GM18951 (cell line): ENCODE measurements around the gene TCF4.

Source experiments
- POLR2A ChIP-seq: IDR thresholded peaks from 4 replicates; pipeline ENCODE4 v1.6.1; 2011; ENCODE audit warnings: mild to moderate bottlenecking; ENCODE audit not compliant: insufficient read length, insufficient read depth; ENCODE audit errors: extremely low read depth
- in situ Hi-C: fragments of 300-500 bp; cut with MboI; formaldehyde crosslinking; loops from one replicate; pipeline ENCODE4 v1.12.0; 2022; ENCODE audit warnings: low sequenced_read_pairs, mixed read lengths, inconsistent platforms; ENCODE audit not compliant: unreplicated experiment

TCF4 gene

DNA sequence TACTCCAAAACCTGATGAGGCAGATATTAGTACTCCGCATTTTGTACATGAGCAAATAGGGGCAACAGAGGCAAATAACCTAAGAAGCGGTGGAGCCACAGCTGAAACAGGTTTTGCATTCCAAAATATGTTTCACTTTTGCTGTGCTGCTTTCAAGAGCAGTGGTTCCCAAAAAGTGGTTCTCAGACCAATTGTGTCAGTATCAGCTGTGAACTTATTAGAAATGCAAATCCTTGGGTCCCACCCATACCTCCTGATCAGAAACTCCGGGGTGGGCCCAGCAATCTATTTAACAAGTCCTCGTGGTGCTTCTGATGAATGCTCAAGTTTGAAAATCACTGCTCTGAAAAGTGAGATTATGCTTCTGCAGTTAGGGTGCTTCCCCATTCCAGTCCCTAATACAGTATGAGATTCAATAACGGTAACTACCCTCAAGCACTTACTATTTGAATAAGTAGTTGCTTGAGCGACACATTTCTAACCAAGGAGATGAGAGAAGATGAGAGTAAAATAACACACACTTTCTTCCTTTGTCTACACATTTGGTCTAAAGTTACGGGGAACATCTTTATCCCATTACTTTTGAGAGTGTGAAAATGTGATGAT lies 17.8 kb upstream of the TCF4 start:
- in situ Hi-C loops: no loop called here
- no peak for TF ChIP-seq POLR2A

- TF ChIP-seq POLR2A: no peak
- in situ Hi-C loops: no loop called here
Measured at GRCh38 chr18:55603775-55604174, 15.8 kb upstream of the TCF4 start.

DNA sequence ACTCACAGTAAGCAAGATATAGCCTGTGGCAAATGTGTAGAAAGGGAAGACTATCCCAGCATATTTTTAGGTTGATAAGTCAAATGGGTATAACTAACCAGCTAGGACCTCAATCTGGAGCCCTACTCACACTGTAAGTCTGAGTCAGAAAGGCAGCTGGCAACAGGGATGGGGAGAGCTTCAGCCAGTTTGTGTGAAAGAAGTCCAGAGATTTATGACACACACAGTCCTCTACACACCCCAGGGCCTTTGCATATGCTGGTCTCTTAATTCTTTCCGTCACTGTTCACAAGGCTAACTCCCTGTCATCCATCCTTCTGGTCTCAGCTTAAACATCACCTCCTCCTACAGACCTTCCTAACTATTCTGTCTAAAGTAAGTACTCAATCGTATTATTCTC lies 5.9 kb upstream of the TCF4 start:
- in situ Hi-C loops: no loop called here
- no peak for TF ChIP-seq POLR2A

DNA sequence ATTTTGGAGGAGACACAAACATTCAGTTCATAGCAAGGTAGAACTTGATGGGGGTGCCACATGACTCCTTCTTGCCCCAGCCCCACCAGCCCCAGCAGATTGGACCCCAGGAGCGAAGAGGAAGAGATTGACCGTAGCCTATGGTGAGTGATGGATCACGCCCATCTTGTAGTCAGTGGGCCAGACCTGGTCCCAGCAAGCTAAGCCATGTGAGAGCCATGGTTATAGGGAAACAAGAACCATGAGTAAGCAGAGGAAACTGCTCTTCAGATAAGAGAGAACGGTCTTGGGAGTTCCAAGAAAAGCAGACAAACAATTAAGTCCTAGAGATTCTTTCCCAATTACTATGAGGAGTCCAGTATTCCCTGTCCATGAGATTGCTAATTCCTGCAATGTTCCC lies 4.6 kb upstream of the TCF4 start:
- in situ Hi-C loops: no loop called here
- TF ChIP-seq POLR2A: no peak

DNA sequence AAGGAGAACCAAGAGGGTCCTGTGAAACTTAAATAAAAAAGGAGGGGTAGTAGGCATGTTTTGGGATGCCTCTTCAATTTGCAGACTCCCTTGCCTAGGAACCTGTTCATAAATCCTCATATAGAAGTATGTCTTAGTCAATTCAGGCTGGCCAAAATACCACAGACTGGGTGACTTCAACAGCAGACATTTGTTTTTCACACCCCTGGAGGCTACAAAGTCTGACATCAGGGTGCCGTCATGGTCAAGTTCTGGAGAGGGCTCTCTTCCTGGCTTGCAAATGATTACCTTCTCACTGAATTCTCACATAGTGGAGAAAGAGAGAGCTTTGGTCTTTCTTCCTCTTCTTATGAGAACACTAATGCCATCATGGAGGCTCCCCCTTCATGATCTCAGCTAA lies 4.1 kb upstream of the TCF4 start:
- no peak for TF ChIP-seq POLR2A

DNA sequence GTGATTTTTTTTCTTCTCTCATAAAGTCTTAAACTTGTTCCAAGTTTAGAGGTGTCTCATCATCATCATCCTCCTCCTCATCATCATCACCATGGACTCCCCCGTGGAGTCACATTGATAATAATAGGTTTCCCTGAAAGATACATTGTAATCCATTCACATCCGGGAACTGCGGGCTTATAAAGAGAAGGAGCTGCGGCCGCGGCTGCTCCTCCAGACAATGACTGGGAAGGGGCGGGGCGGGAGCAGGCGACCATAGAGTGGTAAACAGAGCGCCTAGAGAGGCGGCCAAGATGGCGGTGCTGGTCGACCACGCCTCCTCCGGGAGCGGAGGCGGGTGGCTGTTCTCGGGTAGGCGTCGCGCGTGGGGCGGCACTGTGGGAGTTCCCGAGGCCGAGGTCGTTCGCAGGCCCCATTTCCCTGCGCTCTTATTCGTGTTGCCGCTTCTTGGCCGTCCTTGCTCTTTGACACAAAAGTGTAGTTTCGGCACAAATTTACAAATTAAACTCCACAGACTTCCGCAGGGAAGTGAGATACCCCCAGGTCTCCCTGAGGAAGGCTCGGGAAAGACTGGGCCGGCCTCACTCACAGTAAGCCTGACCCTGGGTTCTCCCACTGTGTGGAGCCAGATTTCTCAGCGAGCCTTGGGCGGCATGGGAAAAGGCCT lies 1.8 kb upstream of the TCF4 start:
- peak; percentile 67 for TF ChIP-seq POLR2A
- in situ Hi-C loops: no loop called here

More for the DNA sequence above, 4.1 kb upstream of the TCF4 start:
- in situ Hi-C loops: no loop called here

DNA sequence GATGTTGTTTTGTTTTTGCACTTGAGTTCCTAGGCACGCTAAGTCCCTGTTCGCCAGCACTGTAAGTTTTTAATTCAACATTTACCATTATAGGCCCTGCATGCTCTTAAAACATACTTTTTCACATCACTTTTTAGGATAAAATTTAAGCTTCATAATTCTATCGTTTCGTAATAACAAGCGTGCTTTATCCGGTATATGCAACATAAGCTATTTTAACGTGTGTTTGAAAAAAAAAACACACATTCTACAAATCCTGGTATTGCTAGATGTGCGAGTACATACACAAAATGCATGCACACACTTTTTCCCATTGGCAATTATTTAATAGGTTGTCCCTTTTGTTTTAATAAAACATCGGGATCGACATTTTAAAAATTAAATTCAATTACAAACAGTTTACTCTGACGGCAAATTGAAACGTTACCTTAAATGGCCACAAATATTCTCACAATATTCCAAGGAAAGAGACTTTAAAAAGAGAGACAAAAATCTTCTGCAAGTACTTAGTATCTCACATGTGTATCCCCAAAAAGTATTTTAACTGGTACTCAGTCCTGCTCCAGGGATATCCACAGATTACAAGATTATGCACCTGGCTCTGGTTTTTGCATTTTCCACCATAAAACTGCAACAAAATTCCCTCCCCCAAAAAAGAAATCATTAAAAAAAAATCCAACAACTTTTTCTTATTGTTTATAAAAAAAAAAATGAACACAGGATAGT lies 1.0 kb upstream of the TCF4 start:
- TF ChIP-seq POLR2A: no peak

DNA sequence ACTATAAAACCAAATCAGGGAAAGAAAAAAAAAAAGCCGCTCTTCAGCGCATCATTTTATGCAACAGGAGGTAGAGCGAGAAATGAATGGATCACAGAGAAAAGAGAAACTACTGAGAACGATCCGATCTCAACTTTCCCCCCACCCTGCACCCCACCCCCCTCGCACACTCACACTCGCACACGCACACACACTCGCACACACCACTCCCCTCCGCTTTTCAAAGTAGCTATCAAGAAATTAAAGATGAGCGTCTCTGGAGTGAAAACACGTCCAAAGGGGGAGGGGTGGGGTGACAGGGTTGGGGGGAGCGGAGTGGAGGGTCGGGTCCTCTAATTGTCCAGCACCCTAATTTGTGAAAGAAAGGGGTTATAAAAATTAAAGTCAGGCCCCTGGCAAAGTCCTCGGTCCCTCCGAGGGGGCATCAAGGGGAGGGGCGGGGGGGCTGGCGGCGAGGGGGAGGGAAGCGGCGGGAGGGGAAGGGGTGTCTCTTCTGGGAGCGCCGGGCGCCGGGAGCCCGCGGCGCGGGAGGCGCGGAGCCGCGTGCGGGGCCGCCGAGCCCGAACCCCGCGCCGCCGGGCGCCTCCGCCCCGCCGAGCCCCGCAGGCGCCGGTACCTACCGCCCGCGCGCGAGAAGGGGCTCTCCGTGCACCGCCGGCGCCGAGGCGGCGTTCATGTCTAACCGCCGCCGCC lies 428 bp downstream of the TCF4 start:
- no peak for TF ChIP-seq POLR2A
- in situ Hi-C loops: no loop called here

More for the DNA sequence above, 1.0 kb upstream of the TCF4 start:
- in situ Hi-C loops: no loop called here

DNA sequence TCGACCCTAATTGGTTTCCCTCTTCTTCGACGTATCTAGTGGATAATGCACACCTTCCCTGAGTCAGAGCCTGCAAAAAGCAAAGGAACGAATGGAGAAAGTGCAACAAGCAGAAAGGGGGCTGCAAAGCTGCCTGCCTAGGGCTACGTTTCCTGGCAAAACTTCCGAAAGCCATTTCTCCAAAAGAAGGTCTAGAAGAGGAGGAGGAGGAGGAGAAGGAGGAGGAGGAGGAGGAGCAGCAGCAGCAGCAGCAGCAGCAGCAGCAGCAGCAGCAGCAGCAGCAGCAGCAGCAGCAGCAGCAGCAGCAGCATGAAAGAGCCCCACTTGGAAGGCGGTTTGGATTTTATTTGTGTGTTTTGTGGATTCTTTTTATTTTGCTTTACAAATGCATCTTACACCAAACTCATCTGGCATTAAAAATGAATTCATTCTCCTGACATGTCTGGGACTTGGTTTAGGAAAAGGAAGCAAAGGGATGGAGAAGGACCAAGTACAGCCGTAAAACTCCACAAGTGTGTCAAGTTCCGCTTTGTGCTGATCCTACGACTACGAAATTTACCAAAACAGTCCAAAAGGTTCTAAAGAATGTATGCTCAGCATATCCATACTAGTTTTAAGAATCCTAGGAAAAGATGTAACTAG lies 2.0 kb downstream of the TCF4 start:
- TF ChIP-seq POLR2A: no peak
- in situ Hi-C loops: no loop called here

DNA sequence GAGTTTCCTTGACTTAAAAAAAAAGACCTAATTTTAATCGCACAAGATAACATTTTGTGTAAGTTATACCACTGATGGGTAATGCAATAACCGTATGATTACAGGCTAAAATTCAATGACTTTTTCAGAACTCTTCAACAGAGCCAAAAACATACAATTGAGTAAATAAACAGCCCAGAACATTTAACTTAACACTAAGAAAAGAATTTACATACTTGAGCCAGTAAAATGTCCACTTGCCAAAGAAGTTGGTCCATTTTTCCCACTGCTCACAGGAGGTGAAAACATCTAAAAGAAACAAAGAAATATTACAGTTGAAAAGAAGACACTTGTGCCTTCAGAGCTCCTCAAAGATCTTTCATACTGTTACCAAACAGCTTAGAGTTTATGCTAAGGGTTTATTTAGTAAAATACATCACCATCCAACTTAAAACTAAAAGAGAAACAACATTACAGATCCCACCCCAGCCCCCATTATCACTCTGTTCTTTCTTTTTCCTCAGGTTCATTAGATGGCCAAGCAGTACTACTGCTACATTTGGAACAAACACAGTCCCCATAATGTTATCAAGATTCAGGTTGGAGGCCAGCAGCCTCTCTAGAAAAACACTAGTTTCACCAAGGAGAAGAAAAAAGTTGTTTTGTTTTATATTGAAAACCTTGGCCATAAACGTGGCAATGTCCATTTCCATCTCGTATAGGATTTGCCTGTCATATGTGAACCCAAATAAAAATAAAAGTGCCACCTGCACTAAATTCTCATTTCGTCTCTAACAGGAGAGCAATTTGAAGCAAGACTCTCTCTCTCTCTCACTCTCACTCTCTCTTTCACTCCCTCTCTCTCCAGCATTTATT lies 2.7 kb downstream of the TCF4 start:
- in situ Hi-C loops: no loop called here
- no peak for TF ChIP-seq POLR2A

GRCh38 chr18:55584201-55584600 lies 3.8 kb downstream of the TCF4 start:
- in situ Hi-C loops: no loop called here
- no peak for TF ChIP-seq POLR2A

DNA sequence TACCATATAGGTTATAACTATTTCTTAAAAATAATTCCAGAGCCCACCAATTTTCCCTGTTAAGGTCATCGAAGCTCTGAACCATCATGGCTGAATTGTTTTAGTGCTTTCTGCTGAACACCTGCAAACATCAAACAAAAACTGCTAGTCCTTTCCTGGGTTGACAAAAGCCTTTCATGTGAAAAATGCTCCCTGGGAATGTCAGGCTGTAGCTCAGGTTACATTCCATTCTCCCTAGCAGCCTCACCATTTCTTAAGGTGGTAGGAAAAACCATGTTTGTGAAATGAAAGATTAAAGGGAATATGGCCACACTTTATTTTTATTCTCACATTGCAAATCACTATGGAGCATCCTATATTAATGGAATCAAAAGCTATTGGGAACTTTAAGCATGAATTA lies 5.7 kb downstream of the TCF4 start:
- in situ Hi-C loops: no loop called here
- TF ChIP-seq POLR2A: no peak
